ENCODE results near the gene STK36.

STK36 gene

DNA sequence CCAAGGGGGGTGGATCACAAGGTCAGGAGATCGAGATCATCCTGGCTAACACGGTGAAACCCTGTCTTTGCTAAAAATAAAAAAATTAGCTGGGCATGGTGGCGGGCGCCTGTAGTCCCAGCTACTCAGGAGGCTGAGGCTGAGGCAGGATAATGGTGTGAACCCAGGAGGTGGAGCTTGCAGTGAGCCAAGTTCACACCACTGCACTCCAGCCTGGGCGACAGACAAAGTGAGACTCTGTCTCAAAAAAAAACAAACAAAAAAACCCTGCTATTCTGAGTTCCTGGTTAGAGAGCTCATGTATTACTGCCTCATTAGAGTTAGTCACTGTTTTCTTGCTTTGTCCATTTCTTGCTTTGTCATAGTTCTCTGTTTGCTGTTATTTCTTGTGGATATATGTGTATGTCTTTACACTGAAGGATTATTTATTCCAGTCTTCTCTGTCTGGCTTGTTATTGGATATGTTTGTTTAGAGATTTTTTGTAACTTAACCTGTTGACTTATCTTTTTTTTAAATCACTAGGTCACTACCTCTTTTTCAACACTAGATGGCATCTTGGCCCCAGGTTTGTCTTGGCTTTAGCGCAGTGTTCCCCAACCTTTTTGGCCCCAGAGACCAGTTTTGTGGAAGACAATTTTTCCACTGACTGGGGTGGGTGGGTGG lies 55.7 kb downstream of the STK36 start:
- Histone ChIP-seq H3K36me3 (ENCODE audit: low read depth) (peaks cover 26% of the 10 kb centered on the region), H3K4me3 (ENCODE audit: severe bottlenecking) (no peak overlapping the region), H3K9me3 (ENCODE audit: severe bottlenecking) (peaks cover 5% of the 10 kb centered on the region), H3K27me3 (ENCODE audit: insufficient read depth, poor library complexity, severe bottlenecking) (no peaks in the 10 kb centered on the region), H3K4me1 (ENCODE audit: insufficient read depth, poor library complexity, severe bottlenecking) (peaks cover 10% of the 10 kb centered on the region), H3K27ac (ENCODE audit: poor library complexity, severe bottlenecking) (no peak overlapping the region)
- TF ChIP-seq, protein P1, sequence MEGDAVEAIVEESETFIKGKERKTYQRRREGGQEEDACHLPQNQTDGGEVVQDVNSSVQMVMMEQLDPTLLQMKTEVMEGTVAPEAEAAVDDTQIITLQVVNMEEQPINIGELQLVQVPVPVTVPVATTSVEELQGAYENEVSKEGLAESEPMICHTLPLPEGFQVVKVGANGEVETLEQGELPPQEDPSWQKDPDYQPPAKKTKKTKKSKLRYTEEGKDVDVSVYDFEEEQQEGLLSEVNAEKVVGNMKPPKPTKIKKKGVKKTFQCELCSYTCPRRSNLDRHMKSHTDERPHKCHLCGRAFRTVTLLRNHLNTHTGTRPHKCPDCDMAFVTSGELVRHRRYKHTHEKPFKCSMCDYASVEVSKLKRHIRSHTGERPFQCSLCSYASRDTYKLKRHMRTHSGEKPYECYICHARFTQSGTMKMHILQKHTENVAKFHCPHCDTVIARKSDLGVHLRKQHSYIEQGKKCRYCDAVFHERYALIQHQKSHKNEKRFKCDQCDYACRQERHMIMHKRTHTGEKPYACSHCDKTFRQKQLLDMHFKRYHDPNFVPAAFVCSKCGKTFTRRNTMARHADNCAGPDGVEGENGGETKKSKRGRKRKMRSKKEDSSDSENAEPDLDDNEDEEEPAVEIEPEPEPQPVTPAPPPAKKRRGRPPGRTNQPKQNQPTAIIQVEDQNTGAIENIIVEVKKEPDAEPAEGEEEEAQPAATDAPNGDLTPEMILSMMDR (IDR thresholded peaks at IDR 0.05; ENCODE audit: poor library complexity, severe bottlenecking): peak; percentile 39
- ATAC-seq (ENCODE audit: low read depth): no peak
- no peak for DNase-seq (ENCODE audit: low spot score)

DNA sequence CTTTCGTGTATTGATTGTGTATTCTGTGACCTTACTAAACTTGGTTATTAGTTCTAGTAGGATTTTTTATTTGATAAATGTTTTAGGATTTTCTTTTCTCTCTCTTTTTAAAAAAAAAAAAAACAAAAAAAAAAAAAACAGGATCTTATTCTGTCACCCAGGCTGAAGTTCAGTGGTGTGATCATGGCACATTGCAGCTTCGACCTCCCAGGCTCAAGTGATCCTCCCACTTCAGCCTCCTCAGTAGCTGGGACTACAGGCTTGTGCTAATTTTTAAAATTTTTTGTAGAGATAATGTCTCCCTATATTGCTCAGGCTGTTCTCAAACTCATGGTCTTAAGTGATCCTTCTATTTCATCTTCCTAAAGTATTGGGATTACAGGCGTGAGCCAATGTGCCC lies 57.8 kb downstream of the STK36 start:
- Histone ChIP-seq H3K9me3 (ENCODE audit: severe bottlenecking) (peaks cover 5% of the 10 kb centered on the region), H3K36me3 (ENCODE audit: low read depth) (peaks cover 27% of the 10 kb centered on the region), H3K4me3 (ENCODE audit: severe bottlenecking) (no peak overlapping the region), H3K27me3 (ENCODE audit: insufficient read depth, poor library complexity, severe bottlenecking) (no peaks in the 10 kb centered on the region), H3K4me1 (ENCODE audit: insufficient read depth, poor library complexity, severe bottlenecking) (peaks cover 21% of the 10 kb centered on the region), H3K27ac (ENCODE audit: poor library complexity, severe bottlenecking) (no peak overlapping the region)
- DNase-seq (ENCODE audit: low spot score): no peak
- ATAC-seq (ENCODE audit: low read depth): no peak
- TF ChIP-seq, protein P1 (IDR thresholded peaks at IDR 0.05; ENCODE audit: poor library complexity, severe bottlenecking): no peak

DNA sequence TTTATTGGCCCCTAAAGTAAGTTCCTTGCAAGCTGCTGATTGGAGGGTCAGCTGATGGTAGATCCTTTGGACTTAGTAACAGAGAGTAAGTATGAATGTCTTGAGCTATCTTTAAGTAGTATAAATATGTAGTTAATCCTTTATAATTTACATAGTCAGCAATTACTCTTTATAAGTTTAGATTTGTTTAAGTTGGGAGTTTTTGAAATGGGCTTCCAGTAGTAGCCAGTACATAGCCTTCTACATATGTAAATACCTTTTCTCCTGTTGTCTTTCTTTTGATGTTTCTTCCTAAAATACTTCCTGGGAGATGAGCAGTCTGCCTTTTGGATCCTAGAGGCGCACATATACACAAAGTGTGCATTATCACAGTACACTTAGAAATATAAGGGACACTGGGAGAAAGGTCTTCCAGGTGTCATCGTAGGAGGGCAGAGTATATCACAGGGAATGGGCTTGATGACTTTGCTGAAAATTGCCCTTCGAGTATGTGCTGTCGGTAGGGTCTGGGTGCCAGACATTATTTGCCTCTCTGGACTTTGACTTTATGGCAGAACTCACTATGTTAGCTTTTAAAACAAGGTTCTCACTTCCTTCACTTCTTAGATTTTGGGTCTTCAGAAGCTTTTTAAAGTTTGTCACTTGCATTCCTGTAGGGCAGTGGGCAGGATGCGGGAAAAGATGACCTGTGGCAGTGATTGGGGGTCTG lies 60.3 kb downstream of the STK36 start:
- no peak for DNase-seq (ENCODE audit: low spot score)
- peaks cover 21% of the 10 kb centered on the region for H3K4me1 ChIP-seq (ENCODE audit: insufficient read depth, poor library complexity, severe bottlenecking)

DNA sequence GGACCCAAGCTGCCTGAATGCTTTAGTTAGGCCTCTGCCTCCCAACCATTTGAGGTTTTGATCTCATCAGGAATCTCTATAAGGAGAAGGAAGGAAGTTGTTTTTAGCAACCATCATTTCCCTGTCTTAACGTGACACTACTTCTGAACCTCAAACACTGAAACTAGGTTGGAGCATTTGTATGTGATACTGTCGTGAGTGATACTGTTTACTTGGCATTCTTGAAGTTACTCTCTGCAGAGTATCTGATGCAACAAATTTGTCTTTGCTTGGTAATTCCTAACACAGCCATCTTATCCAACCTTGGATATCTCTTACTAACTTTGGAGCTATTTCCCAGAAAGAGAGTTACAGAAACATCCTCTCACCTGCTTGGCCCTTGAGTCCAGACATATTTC lies 60.9 kb downstream of the STK36 start:
- ATAC-seq (ENCODE audit: low read depth): no peak
- DNase-seq (ENCODE audit: low spot score): no peak
- Histone ChIP-seq H3K27ac (ENCODE audit: poor library complexity, severe bottlenecking) (peak overlapping the region; percentile 78), H3K9me3 (ENCODE audit: severe bottlenecking) (no peaks in the 10 kb centered on the region), H3K4me3 (ENCODE audit: severe bottlenecking) (no peak overlapping the region), H3K4me1 (ENCODE audit: insufficient read depth, poor library complexity, severe bottlenecking) (peaks cover 21% of the 10 kb centered on the region), H3K36me3 (ENCODE audit: low read depth) (peaks cover 15% of the 10 kb centered on the region), H3K27me3 (ENCODE audit: insufficient read depth, poor library complexity, severe bottlenecking) (no peaks in the 10 kb centered on the region)
- TF ChIP-seq, protein P1 (IDR thresholded peaks at IDR 0.05; ENCODE audit: poor library complexity, severe bottlenecking): no peak

More for the DNA sequence above, 60.3 kb downstream of the STK36 start:
- Histone ChIP-seq H3K9me3 (ENCODE audit: severe bottlenecking) (no peaks in the 10 kb centered on the region), H3K36me3 (ENCODE audit: low read depth) (peaks cover 21% of the 10 kb centered on the region), H3K4me3 (ENCODE audit: severe bottlenecking) (no peak overlapping the region), H3K27ac (ENCODE audit: poor library complexity, severe bottlenecking) (peak overlapping the region; percentile 78), H3K27me3 (ENCODE audit: insufficient read depth, poor library complexity, severe bottlenecking) (no peaks in the 10 kb centered on the region)
- ATAC-seq (ENCODE audit: low read depth): no peak
- TF ChIP-seq, protein P1 (IDR thresholded peaks at IDR 0.05; ENCODE audit: poor library complexity, severe bottlenecking): no peak

All from RWPE2 (cell line).